Esophagus squamous epithelium (tissue), 5 donors: Measurements from ENCODE around the gene SLC35E1. TPM values are rescaled to one million over a fixed set of nuclear protein-coding genes. Genes with fewer than 3 reads are reported as not detected.
"Not testable (repeated sequence)": the region's sequence is repeated elsewhere in the genome, so short reads cannot be mapped to it uniquely, and the experiment has no call there.

ENCODE experiments used
- DNase-seq: peaks from one replicate; lab custom pipeline; 2025; lab: John Stamatoyannopoulos, UW
- H3K27ac ChIP-seq, 4 donors: fragments of 200-600 bp; sonication (generic); one replicate each; pipeline ENCODE4 v1.5.1; 2016 to 2019; ENCODE audit warnings: mild to moderate bottlenecking in 1 of 4
- H3K27me3 ChIP-seq, 4 donors: fragments of 200-600 bp; sonication (generic); 1 replicate in 3 of 4; 2 replicates in 1 of 4; pipeline versions ENCODE4 v1.5.1 to v1.6.0; 2017 to 2021; ENCODE audit warnings: antibody characterized with exemption in 1 of 4
- H3K36me3 ChIP-seq, 3 donors: fragments of 200-600 bp; sonication (generic); one replicate each; pipeline ENCODE4 v1.5.1; 2016 to 2019
- H3K4me1 ChIP-seq, 3 donors: fragments of 200-600 bp; sonication (generic); one replicate each; pipeline ENCODE4 v1.5.1; 2017 to 2019
- H3K4me3 ChIP-seq, 4 donors: fragments of 200-600 bp; sonication (generic); 1 replicate in 3 of 4; 2 replicates in 1 of 4; pipeline ENCODE4 v1.5.1; 2016 to 2019; ENCODE audit warnings: mild to moderate bottlenecking in 2 of 4, moderate library complexity in 1 of 4
- H3K9me3 ChIP-seq, 3 donors: fragments of 200-600 bp; sonication (generic); one replicate each; pipeline ENCODE4 v1.5.1; 2016 to 2019
- POLR2A ChIP-seq, 4 donors: fragments of 450-650 bp; IDR thresholded peaks; one replicate each; pipeline ENCODE4 v1.6.1; 2017; ENCODE audit warnings: antibody characterized with exemption in 4 of 4, mild to moderate bottlenecking in 4 of 4, moderate library complexity in 3 of 4
- WGBS, 2 donors: methylation state at CpG; one replicate each; pipeline ENCODE4 v1.1.5; 2018; 5-methylcytosine and 5-hydroxymethylcytosine counted together
- intact Hi-C: fragments of 100-400 bp; cut with DNase I; formaldehyde crosslinking; loops from one replicate; pipeline ENCODE4 v1.15.0; 2022
- small RNA-seq, 4 donors: library from RNA; depleted of rRNA; stranded (forward); fragments of <200 nt; gene quantifications; one replicate each; pipeline ENCODE3, GENCODE V24; 2016
- total RNA-seq, 4 donors: library from RNA; depleted of rRNA; stranded (reverse); fragments of >200 nt; gene quantifications; one replicate each; pipeline ENCODE4 v1.1.0, GENCODE V29; 2016
- TF ChIP-seq, protein P1 (sequence below), 6 experiments: fragments of 450-650 bp in 4 of 6; fragments of 200-600 bp in 2 of 6; sonication (generic) in 2 of 6; IDR thresholded peaks; one replicate each; pipeline ENCODE4 v1.5.1; 2016 to 2019; ENCODE audit warnings: antibody characterized with exemption in 6 of 6, mild to moderate bottlenecking in 4 of 6, moderate library complexity in 4 of 6
- donor health status: DM: yes; HTN: yes; CAD: no.

SLC35E1 gene
- total RNA-seq, 4 donors from 2014 or later = 22.6 to 29.4 (median 25.3) TPM

DNA sequence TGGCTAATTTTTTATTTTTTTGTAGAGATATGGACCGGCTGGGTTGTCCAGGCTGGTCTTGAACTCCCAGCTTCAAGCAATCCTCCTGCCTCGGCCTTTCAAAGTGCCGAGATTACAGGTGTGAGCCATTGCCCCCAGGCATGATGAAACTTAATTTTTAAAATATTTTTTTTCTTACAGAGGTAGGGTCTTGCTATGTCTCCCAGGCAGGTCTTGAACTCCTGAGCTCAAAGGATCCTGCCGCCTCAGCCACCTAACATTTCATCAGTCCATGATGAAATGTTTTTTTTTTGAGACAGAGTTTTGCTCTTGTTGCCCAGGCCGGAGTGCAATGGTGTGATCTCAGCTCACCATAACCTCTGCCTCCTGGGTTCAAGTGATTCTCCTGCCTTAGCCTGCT, 63.7 kb downstream of the SLC35E1 start:
- Histone ChIP-seq H3K4me1 (peaks cover 0 to 17% (median 0%) of the 10 kb centered on the region in 3 donors), H3K4me3 (no peak overlapping the region), H3K36me3 (peaks cover 0 to 96% (median 12%) of the 10 kb centered on the region in 3 donors), H3K27ac (peak overlapping the region; percentile 30 to 81 (median 62)), H3K9me3 (no peaks in the 10 kb centered on the region), H3K27me3 (no peaks in the 10 kb centered on the region)
- no peak for TF ChIP-seq POLR2A (IDR thresholded peaks at IDR 0.05)
- TF ChIP-seq, protein P1, sequence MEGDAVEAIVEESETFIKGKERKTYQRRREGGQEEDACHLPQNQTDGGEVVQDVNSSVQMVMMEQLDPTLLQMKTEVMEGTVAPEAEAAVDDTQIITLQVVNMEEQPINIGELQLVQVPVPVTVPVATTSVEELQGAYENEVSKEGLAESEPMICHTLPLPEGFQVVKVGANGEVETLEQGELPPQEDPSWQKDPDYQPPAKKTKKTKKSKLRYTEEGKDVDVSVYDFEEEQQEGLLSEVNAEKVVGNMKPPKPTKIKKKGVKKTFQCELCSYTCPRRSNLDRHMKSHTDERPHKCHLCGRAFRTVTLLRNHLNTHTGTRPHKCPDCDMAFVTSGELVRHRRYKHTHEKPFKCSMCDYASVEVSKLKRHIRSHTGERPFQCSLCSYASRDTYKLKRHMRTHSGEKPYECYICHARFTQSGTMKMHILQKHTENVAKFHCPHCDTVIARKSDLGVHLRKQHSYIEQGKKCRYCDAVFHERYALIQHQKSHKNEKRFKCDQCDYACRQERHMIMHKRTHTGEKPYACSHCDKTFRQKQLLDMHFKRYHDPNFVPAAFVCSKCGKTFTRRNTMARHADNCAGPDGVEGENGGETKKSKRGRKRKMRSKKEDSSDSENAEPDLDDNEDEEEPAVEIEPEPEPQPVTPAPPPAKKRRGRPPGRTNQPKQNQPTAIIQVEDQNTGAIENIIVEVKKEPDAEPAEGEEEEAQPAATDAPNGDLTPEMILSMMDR (IDR thresholded peaks at IDR 0.05) = no peak
- intact Hi-C loops = no loop called here
- 84 to 86% methylated on average over 4 to 5 of the region's 5 CpGs for WGBS, 2 donors
- no peak for DNase-seq

DNA sequence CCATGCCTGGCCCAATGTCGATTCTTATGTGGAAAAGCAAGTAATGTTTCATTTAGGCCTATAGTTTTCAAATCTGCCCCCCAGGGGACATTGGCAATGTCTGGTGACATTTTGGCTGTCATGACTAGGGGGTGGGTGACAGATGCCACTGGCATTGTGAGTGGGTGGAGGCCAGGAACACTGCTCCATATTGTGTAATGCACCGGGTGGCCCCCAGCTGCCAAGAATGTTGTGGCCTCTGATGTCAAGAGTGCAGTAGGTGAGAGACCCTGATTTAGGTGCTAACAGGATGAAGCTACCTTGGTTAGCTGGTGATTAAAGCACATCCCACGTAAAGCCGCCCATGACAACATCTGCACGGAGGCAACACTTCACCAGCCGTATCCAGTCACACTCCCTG, 65.3 kb downstream of the SLC35E1 start:
- Histone ChIP-seq H3K27me3 (no peaks in the 10 kb centered on the region), H3K9me3 (no peaks in the 10 kb centered on the region), H3K4me1 (peaks cover 0 to 17% (median 0%) of the 10 kb centered on the region in 3 donors), H3K27ac (no peak overlapping the region), H3K36me3 (peaks cover 0 to 96% (median 12%) of the 10 kb centered on the region in 3 donors), H3K4me3 (no peak overlapping the region)
- no peak for TF ChIP-seq POLR2A (IDR thresholded peaks at IDR 0.05)
- TF ChIP-seq, protein P1 (IDR thresholded peaks at IDR 0.05) = no peak
- intact Hi-C loops = no loop called here
- 83 to 92% methylated on average over 6 of the region's 6 CpGs for WGBS, 2 donors
- DNase-seq = no peak

- DNase-seq, intact Hi-C loops, H3K9me3 ChIP-seq, H3K4me3 ChIP-seq, H3K27me3 ChIP-seq, H3K27ac ChIP-seq: not testable (repeated sequence)
- 90 to 95% methylated on average over 5 to 11 of the region's 11 CpGs for WGBS, 2 donors
- Histone ChIP-seq H3K36me3 (peaks cover 0 to 96% (median 13%) of the 10 kb centered on the region in 3 donors), H3K4me1 (peaks cover 0 to 17% (median 0%) of the 10 kb centered on the region in 3 donors)
Observed at GRCh38 chr19:16506161-16506560, 66.1 kb downstream of the SLC35E1 start.

GRCh38 chr19:16504271-16504670, 67.9 kb downstream of the SLC35E1 start:
- TF ChIP-seq, protein P1 (IDR thresholded peaks at IDR 0.05) = no peak
- no peak for TF ChIP-seq POLR2A (IDR thresholded peaks at IDR 0.05)
- 69 to 75% methylated on average over 3 of the region's 3 CpGs for WGBS, 2 donors
- peaks cover 0 to 87% (median 5%) of the 10 kb centered on the region in 3 donors for H3K36me3 ChIP-seq
- H3K4me3 ChIP-seq = no peak overlapping the region
- H3K4me1 ChIP-seq = peaks cover 0 to 5% (median 0%) of the 10 kb centered on the region in 3 donors
- no peaks in the 10 kb centered on the region for H3K9me3 ChIP-seq
- intact Hi-C loops = no loop called here
- H3K27ac ChIP-seq = no peak overlapping the region
- no peak for DNase-seq
- no peaks in the 10 kb centered on the region for H3K27me3 ChIP-seq

Small RNAs within 50 kb of the gene (small RNA-seq; reads per million reads assigned to genes)
- 0 to 0.14 (median 0) reads per million in 4 donors for gene RN7SL146P

Other genes starting within 250 kb of the SLC35E1 start
- gene KLF2, start 247.6 kb downstream of the SLC35E1 start, total RNA-seq = 10 to 100 TPM in 1 of 4 donors, 1 to 10 TPM in 3; 4.2 to 11.4 (median 8.0) TPM
- 10 to 100 TPM in 3 of 4 donors, 1 to 10 TPM in 1; 8.1 to 21.7 (median 19.8) TPM for gene EPS15L1, start 100.4 kb downstream of the SLC35E1 start, total RNA-seq
- not detected for gene CALR3, start 76.2 kb downstream of the SLC35E1 start, total RNA-seq
- 1 to 10 TPM; 2.5 to 10.0 (median 4.2) TPM for gene C19orf44, start 76.0 kb downstream of the SLC35E1 start, total RNA-seq
- gene CHERP, start 30.0 kb downstream of the SLC35E1 start, total RNA-seq = 10 to 100 TPM in 1 of 4 donors, 1 to 10 TPM in 3; 5.5 to 11.8 (median 9.6) TPM
- gene MED26, start 55.8 kb upstream of the SLC35E1 start, total RNA-seq = 1 to 10 TPM; 5.1 to 9.9 (median 8.4) TPM
- 10 to 100 TPM; 54.0 to 89.5 (median 66.3) TPM for gene SMIM7, start 87.7 kb upstream of the SLC35E1 start, total RNA-seq
- gene TMEM38A, start 88.7 kb upstream of the SLC35E1 start, total RNA-seq = 1 to 10 TPM; 2.0 to 5.6 (median 2.7) TPM
- gene NWD1, start 147.4 kb upstream of the SLC35E1 start, total RNA-seq = under 1 TPM; 0.04 to 0.41 (median 0.21) TPM